Smooth muscle cell of the coronary artery (primary cell): ENCODE data around the gene ARHGEF25. TPM values are rescaled to one million over a fixed set of nuclear protein-coding genes. Genes with fewer than 3 reads are reported as not detected.

ENCODE experiments used
- total RNA-seq: library from RNA; depleted of rRNA; stranded (reverse); fragments of >200 nt; gene quantifications from 2 replicates; pipeline ENCODE4 v1.2.3, GENCODE V29; 2014; ENCODE audit warnings: low replicate concordance

The ARHGEF25 gene
- total RNA-seq, result 17.0 and 23.8 TPM in 2 replicates

DNA sequence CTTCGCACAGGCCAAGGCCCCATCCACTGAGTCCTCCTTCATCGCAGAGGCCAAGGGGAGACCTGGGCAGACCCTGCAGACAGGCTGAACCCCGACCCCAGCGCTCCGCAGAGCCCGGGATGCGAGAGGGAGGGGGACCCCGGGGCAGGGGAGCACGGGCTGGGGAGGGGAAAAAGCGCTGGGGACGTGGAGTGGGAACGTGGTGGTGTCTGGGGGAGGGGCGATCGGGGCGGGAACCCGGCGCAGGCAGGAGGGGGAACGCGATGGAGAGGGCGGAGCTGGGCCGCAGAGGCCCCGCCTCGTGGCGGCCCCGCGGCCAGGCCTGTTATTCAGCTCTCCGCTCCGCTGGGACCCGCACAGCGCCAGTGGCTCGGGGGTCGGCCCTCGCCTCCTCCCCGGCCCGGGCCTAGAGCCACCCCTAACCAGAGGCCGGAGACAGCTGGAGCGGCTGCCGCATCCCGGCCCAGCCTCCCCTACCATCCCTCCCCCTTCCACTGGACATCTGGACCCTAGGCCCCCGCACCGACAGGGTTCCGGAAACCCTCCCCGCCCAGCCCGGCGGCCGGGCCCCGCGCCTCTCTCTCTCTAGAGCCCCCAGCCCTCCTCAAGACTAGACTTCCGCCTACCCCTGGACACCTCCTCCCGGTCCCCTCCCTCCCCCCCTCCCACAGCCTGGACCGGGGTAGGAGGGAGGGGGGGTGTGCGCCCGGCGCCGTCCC lies at the start of gene ARHGEF25:
Gene ARHGEF25, plus strand, starts transcription at position 328 of the 719 bp plus-strand sequence. CDS start 460 bp downstream, outside the sequence.

DNA sequence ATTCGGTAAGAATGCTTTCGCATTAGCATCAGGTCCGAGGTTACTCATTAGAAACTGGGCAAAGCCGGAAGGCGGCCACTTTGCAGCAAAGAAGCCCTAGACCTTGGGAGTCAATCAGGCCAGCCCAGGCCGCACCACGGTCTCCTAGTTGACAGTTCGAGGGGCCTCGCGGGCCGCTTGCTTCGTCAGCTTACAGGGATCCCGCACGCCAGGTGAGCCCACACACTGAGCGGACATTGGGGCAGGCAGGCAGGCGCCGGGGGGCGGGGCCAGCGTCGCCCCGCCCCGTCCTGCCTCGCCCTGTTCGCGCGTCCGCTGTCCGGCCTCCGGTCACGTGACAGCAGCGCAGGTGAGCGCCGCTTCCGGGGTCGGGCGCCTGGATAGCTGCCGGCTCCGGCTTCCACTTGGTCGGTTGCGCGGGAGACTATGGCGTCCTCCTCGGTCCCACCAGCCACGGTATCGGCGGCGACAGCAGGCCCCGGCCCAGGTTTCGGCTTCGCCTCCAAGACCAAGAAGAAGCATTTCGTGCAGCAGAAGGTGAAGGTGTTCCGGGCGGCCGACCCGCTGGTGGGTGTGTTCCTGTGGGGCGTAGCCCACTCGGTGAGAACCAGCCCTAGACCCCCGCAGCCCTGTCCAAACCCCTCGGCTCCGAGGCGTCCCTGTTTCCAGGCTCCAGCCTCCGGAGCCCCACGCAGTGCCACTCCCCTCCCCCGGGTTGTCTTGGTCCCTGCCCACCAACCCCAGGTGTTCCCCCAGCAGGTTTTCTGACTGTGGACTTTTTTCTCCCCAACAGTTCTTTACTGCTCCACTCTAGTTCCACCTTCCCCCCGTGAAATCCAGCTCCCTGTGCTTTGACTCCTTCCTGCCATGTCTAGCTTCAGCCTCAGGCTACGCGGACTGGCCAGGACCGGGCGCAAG lies 20.1 kb upstream of the ARHGEF25 start, which contains the start of gene PIP4K2C:
Gene PIP4K2C, plus strand, starts transcription at position 329 of the 918 bp plus-strand sequence. Its CDS starts 98 bp downstream, at position 427.

DNA sequence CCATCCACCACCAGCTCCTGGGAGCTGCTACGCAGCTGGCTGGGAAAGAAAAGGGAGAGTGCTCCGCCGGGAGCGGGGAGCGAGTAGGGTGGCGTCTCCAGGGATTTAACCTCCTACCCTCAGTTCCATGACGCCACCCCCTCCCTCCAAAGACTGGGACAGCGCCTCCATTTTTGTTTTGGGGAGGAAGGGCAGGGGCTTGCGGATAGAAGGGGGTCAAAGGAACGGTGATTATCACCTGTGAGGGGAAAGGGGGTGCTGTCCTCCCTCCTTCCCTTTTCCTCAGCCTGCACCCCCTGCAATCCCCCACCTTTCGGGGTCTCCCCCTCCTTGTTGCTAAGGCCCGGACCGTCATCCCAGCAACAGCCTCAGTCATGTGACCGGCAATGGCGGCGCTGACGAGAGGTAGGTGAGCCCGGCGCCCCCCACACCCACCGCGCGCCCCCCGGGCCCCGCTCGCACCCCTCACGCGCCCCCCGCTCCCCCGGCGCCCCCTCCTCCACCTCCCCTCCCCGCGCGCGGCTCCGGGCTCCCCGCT lies 6.7 kb upstream of the ARHGEF25 start, which contains the start of gene DTX3:
Gene DTX3, plus strand, starts transcription at position 371 of the 538 bp plus-strand sequence. CDS start 1,694 bp downstream, outside the sequence.

DNA sequence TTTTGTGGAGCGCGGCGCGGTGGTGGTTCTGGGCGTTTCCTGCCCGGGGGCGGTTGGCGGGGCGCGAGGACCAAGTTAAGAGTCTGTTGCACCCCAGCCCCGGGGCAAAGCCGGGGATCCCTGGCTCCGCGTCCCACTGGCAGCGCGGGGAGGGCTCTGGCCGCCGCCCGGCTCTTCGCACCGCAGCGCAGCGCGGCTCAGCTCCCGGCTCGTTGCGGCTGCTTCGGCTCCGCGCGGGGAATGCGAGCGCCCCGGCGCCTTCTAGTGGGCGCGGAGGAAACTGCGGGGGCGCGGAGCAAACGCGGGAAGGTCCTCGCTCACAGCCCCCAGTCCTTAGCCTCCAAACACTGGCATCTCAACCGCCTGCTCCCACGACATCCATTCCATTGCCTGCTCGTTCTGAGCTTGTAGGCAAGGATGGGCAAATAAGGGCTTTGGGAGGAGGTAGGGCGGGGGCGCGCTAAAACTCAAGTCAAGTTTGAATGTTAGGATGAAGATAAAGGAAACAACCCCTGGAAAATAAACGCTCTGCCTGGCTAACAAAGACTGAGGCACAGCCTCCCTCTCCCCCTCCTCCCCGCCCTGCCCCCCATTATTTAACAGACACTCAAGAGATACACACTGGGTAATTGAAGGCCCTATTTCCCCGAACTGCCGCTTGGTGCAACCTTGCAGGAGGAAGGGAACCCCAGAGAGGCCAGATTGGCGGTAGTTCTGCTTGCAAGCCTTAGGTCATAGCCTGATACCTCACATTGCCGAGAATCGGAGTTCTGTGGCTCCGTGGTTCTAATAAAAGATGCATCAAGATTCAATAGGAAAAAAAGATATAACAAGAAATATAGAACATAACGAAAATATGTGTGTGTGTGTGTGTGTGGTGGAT lies 22.0 kb downstream of the ARHGEF25 start, which contains the start of gene B4GALNT1:
Gene B4GALNT1, minus strand, starts transcription at position 244 of the 883 bp plus-strand sequence. CDS start 1,069 bp downstream, outside the sequence.

Other genes with a start within 250 kb of the ARHGEF25 start
- gene R3HDM2, start 180.4 kb upstream of the ARHGEF25 start, total RNA-seq, result 5.7 and 6.4 TPM in 2 replicates
- gene INHBC, start 176.7 kb upstream of the ARHGEF25 start, total RNA-seq, result not detected in 2 replicates
- gene INHBE, start 156.1 kb upstream of the ARHGEF25 start, total RNA-seq, result 1.3 and 2.5 TPM in 2 replicates
- gene GLI1, start 151.7 kb upstream of the ARHGEF25 start, total RNA-seq, result 0.23 and 0.38 TPM in 2 replicates
- 0.30 TPM in 1 of 2 replicates, not detected in the other for gene ARHGAP9, start 131.6 kb upstream of the ARHGEF25 start, total RNA-seq
- 146 and 254 TPM in 2 replicates for gene MARS1, start 123.4 kb upstream of the ARHGEF25 start, total RNA-seq
- 44.0 and 89.6 TPM in 2 replicates for gene DDIT3, start 90.9 kb upstream of the ARHGEF25 start, total RNA-seq
- 2.9 and 4.0 TPM in 2 replicates for gene MBD6, start 88.6 kb upstream of the ARHGEF25 start, total RNA-seq
- 57.0 and 81.7 TPM in 2 replicates for gene DCTN2, start 64.2 kb upstream of the ARHGEF25 start, total RNA-seq
- 0.15 and 0.23 TPM in 2 replicates for gene KIF5A, start 61.4 kb upstream of the ARHGEF25 start, total RNA-seq
- 5.9 and 13.3 TPM in 2 replicates for gene PIP4K2C, start 20.2 kb upstream of the ARHGEF25 start, total RNA-seq
- 6.4 and 8.5 TPM in 2 replicates for gene DTX3, start 6.6 kb upstream of the ARHGEF25 start, total RNA-seq
- 1.3 and 5.6 TPM in 2 replicates for gene B4GALNT1, start 21.8 kb downstream of the ARHGEF25 start, total RNA-seq
- 233 and 545 TPM in 2 replicates for gene OS9, start 82.7 kb downstream of the ARHGEF25 start, total RNA-seq
- 0.23 and 0.30 TPM in 2 replicates for gene AGAP2, start 127.3 kb downstream of the ARHGEF25 start, total RNA-seq
- gene TSPAN31, start 133.6 kb downstream of the ARHGEF25 start, total RNA-seq, result 59.8 and 69.0 TPM in 2 replicates
- gene CDK4, start 140.9 kb downstream of the ARHGEF25 start, total RNA-seq, result 177 and 178 TPM in 2 replicates
- 3.4 and 4.7 TPM in 2 replicates for gene MARCHF9, start 143.7 kb downstream of the ARHGEF25 start, total RNA-seq
- gene CYP27B1, start 155.6 kb downstream of the ARHGEF25 start, total RNA-seq, result 0.68 TPM in 1 of 2 replicates, not detected in the other
- gene METTL1, start 160.7 kb downstream of the ARHGEF25 start, total RNA-seq, result 5.0 and 7.0 TPM in 2 replicates
- gene EEF1AKMT3, start 161.2 kb downstream of the ARHGEF25 start, total RNA-seq, result 7.8 and 8.5 TPM in 2 replicates
- gene TSFM, start 171.4 kb downstream of the ARHGEF25 start, total RNA-seq, result 6.7 and 16.8 TPM in 2 replicates
- gene AVIL, start 207.3 kb downstream of the ARHGEF25 start, total RNA-seq, result 1.4 and 11.6 TPM in 2 replicates
- 54.6 and 198 TPM in 2 replicates for gene CTDSP2, start 235.3 kb downstream of the ARHGEF25 start, total RNA-seq